HCT116 (cell line): ENCODE measurements around the gene NSMCE1. TPM values are rescaled to one million over a fixed set of nuclear protein-coding genes. Genes with fewer than 3 reads are reported as not detected.

Experiments
- ATAC-seq: fragments of 200-7000 bp; cut with Tn5 transposase; 2 replicates; pipeline ENCODE4 v1.9.1; 2020; ENCODE audit warnings: mild to moderate bottlenecking, moderate library complexity
- BruUV-seq: library from RNA; stranded (reverse); fragments of 400-500 nt; replicated peaks from 2 replicates; lab custom pipeline; 2021; lab: Mats Ljungman, UMichigan
- CTCF ChIA-PET: fragments of 300-600 bp; sonication (Branson Sonifier 250); formaldehyde crosslinking; loops from one replicate; lab custom pipeline; 2021; ENCODE audit warnings: antibody characterized with exemption; lab: Charles Lee
- POLR2A ChIA-PET: fragments of 300-600, 350-600 bp; sonication (Branson Sonifier 250); formaldehyde crosslinking; loops from one replicate; lab custom pipeline; 2021; ENCODE audit warnings: antibody characterized with exemption; lab: Charles Lee
- RAD21 ChIA-PET, 2 experiments: fragments of 300-600 bp; sonication (Branson Sonifier 250); formaldehyde crosslinking; loops; one replicate each; lab custom pipeline; 2023; ENCODE audit warnings: low total read pairs in 2 of 2; ENCODE audit not compliant: uncharacterized antibody in 2 of 2, unreplicated experiment in 2 of 2, low non-redundant PET in 1 of 2; lab: Charles Lee
- DNase-seq: peaks from one replicate; pipeline ENCODE4 v3.0.0-alpha.2; 2010; ENCODE audit warnings: low read depth, low spot score
- H2AFZ ChIP-seq: fragments of 200-600 bp; shearing (Covaris generic), sonication (generic); 2 replicates; pipeline ENCODE4 v1.6.1; 2017; ENCODE audit warnings: low read depth, mixed run types, mixed read lengths, antibody characterized with exemption, low read length; ENCODE audit not compliant: poor library complexity, severe bottlenecking
- H3K27ac ChIP-seq: 2 replicates; pipeline ENCODE4 v1.5.1; 2012; ENCODE audit warnings: low read depth, low read length
- H3K27me3 ChIP-seq: fragments of 200-600 bp; sonication (generic); 2 replicates; pipeline ENCODE4 v1.6.1; 2016; ENCODE audit warnings: mixed run types, low read length, mixed read lengths; ENCODE audit not compliant: insufficient read depth
- H3K36me3 ChIP-seq, 2 experiments: fragments of 200-500 bp in 1 of 2; fragments of 200-600 bp in 1 of 2; sonication (Bioruptor generic) in 1 of 2; sonication (generic) in 1 of 2; 2 replicates each; pipeline versions ENCODE4 v1.5.1 to v1.6.1; 2014 to 2016; ENCODE audit warnings: low read length in 2 of 2, inconsistent platforms in 1 of 2, mixed read lengths in 1 of 2, mixed run types in 1 of 2; ENCODE audit not compliant: insufficient read depth in 2 of 2, control insufficient read depth in 1 of 2
- H3K4me1 ChIP-seq, 2 experiments: fragments of 200-600 bp in 1 of 2; sonication (generic) in 1 of 2; 2 replicates each; pipeline versions ENCODE4 v1.5.1 to v1.6.1; 2012 to 2017; ENCODE audit warnings: low read length in 2 of 2, inconsistent platforms in 1 of 2, mild to moderate bottlenecking in 1 of 2, mixed read lengths in 1 of 2, mixed run types in 1 of 2, moderate library complexity in 1 of 2; ENCODE audit not compliant: insufficient read depth in 2 of 2, control insufficient read depth in 1 of 2
- H3K4me2 ChIP-seq: fragments of 200-600 bp; sonication (generic); 2 replicates; pipeline ENCODE4 v1.6.1; 2017; ENCODE audit warnings: mixed run types, low read length, mixed read lengths
- H3K4me3 ChIP-seq, 2 experiments: fragments of 200-600 bp in 1 of 2; sonication (generic) in 1 of 2; replicated peaks in 1 of 2; 2 replicates each; pipeline ENCODE4 v1.5.1; 2011 to 2016; ENCODE audit warnings: low read length in 2 of 2, control low read depth in 1 of 2, low read depth in 1 of 2, mild to moderate bottlenecking in 1 of 2, mixed read lengths in 1 of 2, mixed run types in 1 of 2
- H3K79me2 ChIP-seq: fragments of 200-600 bp; sonication (generic); 2 replicates; pipeline ENCODE4 v1.6.1; 2017; ENCODE audit warnings: mild to moderate bottlenecking, mixed run types, low read length, moderate library complexity, mixed read lengths; ENCODE audit not compliant: insufficient read depth
- H3K9ac ChIP-seq: fragments of 200-600 bp; sonication (generic); 2 replicates; pipeline ENCODE4 v1.6.1; 2016; ENCODE audit warnings: low read length, mixed read lengths
- H3K9me2 ChIP-seq: fragments of 200-600 bp; sonication (generic), shearing (Covaris generic); 2 replicates; pipeline ENCODE4 v1.6.1; 2017; ENCODE audit warnings: mixed run types, mild to moderate bottlenecking, moderate library complexity; ENCODE audit not compliant: insufficient read depth
- H3K9me3 ChIP-seq, 2 experiments: fragments of 200-500 bp in 1 of 2; fragments of 200-600 bp in 1 of 2; sonication (Bioruptor generic) in 1 of 2; sonication (generic) in 1 of 2; 2 replicates each; pipeline ENCODE4 v1.6.1; 2014 to 2017; ENCODE audit warnings: low read length in 2 of 2, mixed read lengths in 2 of 2, inconsistent platforms in 1 of 2, low read depth in 1 of 2, mild to moderate bottlenecking in 1 of 2, mixed run types in 1 of 2, moderate library complexity in 1 of 2; ENCODE audit not compliant: control insufficient read depth in 1 of 2, insufficient read depth in 1 of 2
- H4K20me1 ChIP-seq: fragments of 200-600 bp; sonication (generic), shearing (Covaris generic); 2 replicates; pipeline ENCODE4 v1.6.1; 2017; ENCODE audit warnings: mixed run types, mild to moderate bottlenecking, moderate library complexity; ENCODE audit not compliant: insufficient read depth
- CEBPB ChIP-seq: IDR thresholded peaks from 2 replicates; pipeline ENCODE4 v1.6.1; 2012; ENCODE audit warnings: low read depth
- FOSL1 ChIP-seq: IDR thresholded peaks from 2 replicates; pipeline ENCODE4 v1.6.1; 2012; ENCODE audit warnings: low read depth
- JUND ChIP-seq: IDR thresholded peaks from 2 replicates; pipeline ENCODE4 v1.6.1; 2012
- POLR2A ChIP-seq: IDR thresholded peaks from 2 replicates; pipeline ENCODE4 v1.7.0; 2011; ENCODE audit warnings: borderline replicate concordance; ENCODE audit not compliant: insufficient read depth, insufficient read length; ENCODE audit errors: extremely low read depth
- POLR2AphosphoS5 ChIP-seq: IDR thresholded peaks from 2 replicates; pipeline ENCODE4 v1.6.1; 2011; ENCODE audit warnings: mild to moderate bottlenecking, low read depth, low read length, moderate library complexity
- RAD21 ChIP-seq: IDR thresholded peaks from 2 replicates; pipeline ENCODE4 v1.6.1; 2012; ENCODE audit warnings: low read depth, mild to moderate bottlenecking
- SP1 ChIP-seq: IDR thresholded peaks from 2 replicates; pipeline ENCODE4 v1.6.1; 2012; ENCODE audit warnings: low read depth
- ZFX ChIP-seq: fragments of 450-650 bp; IDR thresholded peaks from 2 replicates; pipeline ENCODE4 v1.6.1; 2017
- intact Hi-C: fragments of 100-400 bp; cut with micrococcal nuclease; formaldehyde crosslinking; loops from 2 replicates; pipeline ENCODE4 v1.10.0; 2022
- total RNA-seq: library from RNA; stranded (reverse); gene quantifications from one replicate; pipeline ENCODE4 v1.2.1, GENCODE V29; 2021; ENCODE audit not compliant: unreplicated experiment
- TF ChIP-seq, protein P1 (sequence below), 3 experiments: fragments of 200-600 bp in 1 of 3; sonication (generic) in 1 of 3; IDR thresholded peaks in 2 of 3; conservative IDR thresholded peaks in 1 of 3; 2 replicates each; pipeline ENCODE4 v1.5.1; 2012 to 2017; ENCODE audit warnings: low read depth in 2 of 3, low read length in 2 of 3, antibody characterized with exemption in 1 of 3, borderline replicate concordance in 1 of 3, control low read depth in 1 of 3, mild to moderate bottlenecking in 1 of 3, mixed read lengths in 1 of 3, mixed run types in 1 of 3, moderate library complexity in 1 of 3; ENCODE audit not compliant: insufficient read depth in 1 of 3
- TF ChIP-seq, protein P2 (sequence below): IDR thresholded peaks from 2 replicates; pipeline ENCODE4 v1.6.1; 2012

Gene NSMCE1
- total RNA-seq, 1 experiment from 2014 or later, result 85.6 TPM

DNA sequence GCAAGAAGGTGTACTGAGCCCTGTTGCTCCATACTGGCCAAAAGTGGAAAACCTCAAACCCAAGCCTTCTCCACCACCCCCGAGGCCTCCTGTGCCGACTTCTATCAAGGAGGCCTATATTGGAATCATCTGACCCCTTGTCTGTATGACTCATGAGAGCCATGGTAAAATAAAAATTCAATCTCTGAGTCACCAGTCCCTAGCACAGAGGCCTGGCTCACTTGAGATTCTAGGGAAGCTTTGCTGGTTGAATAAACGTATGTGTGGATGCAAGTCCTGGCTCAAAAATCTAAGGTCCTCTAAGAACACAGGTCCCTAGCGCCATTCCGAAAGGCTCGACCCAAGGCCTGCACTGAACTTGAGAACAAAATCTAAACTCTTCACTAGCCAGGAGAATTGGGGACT is 15.0 kb downstream of the NSMCE1 start:
- intact Hi-C loops, result no loop called here
- peak overlapping the region in 1 of 2 experiments; percentile 34; a peak in 2 of 4 replicates for H3K4me3 ChIP-seq
- H3K9me3 ChIP-seq, result no peaks in the 10 kb centered on the region
- no peaks in the 10 kb centered on the region for H3K27me3 ChIP-seq
- peaks cover 23 to 48% of the 10 kb centered on the region in 2 experiments for H3K4me1 ChIP-seq
- BruUV-seq, result no TSS peak
- no peaks in the 10 kb centered on the region for H3K9me2 ChIP-seq
- no peaks in the 10 kb centered on the region for H4K20me1 ChIP-seq
- TF ChIP-seq FOSL1 (peak; percentile 91), CEBPB (no peak), POLR2AphosphoS5 (no peak), JUND (peak; percentile 83), POLR2A (no peak), SP1 (peak; percentile 47; the same call in 1 of the 2 replicates), ZFX (no peak), RAD21 (no peak)
- TF ChIP-seq, protein P1, sequence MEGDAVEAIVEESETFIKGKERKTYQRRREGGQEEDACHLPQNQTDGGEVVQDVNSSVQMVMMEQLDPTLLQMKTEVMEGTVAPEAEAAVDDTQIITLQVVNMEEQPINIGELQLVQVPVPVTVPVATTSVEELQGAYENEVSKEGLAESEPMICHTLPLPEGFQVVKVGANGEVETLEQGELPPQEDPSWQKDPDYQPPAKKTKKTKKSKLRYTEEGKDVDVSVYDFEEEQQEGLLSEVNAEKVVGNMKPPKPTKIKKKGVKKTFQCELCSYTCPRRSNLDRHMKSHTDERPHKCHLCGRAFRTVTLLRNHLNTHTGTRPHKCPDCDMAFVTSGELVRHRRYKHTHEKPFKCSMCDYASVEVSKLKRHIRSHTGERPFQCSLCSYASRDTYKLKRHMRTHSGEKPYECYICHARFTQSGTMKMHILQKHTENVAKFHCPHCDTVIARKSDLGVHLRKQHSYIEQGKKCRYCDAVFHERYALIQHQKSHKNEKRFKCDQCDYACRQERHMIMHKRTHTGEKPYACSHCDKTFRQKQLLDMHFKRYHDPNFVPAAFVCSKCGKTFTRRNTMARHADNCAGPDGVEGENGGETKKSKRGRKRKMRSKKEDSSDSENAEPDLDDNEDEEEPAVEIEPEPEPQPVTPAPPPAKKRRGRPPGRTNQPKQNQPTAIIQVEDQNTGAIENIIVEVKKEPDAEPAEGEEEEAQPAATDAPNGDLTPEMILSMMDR (IDR thresholded peaks at IDR 0.05 in 2 of 3, conservative IDR thresholded peaks at IDR 0.05 in 1 of 3; ENCODE audit: borderline replicate concordance in 1 of 3, insufficient read depth in 1 of 3, low read depth in 2 of 3, low read length in 2 of 3), result no peak
- TF ChIP-seq, protein P2, sequence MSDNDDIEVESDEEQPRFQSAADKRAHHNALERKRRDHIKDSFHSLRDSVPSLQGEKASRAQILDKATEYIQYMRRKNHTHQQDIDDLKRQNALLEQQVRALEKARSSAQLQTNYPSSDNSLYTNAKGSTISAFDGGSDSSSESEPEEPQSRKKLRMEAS, result 0 out of 2 replicates have a peak, but pooled peaks have one; percentile 21
- H3K27ac ChIP-seq, result peak overlapping the region; percentile 55; the same call in 1 of the 2 replicates
- ChIA-PET POLR2A (interaction anchor here (1.0 kb wide), 1 partner anchor 15 kb away, joined by 3 read pairs; the partner anchor contains the start of gene NSMCE1), CTCF (interaction anchor here (0.7 to 2.8 kb wide), 2 partner anchors 9 to 19 kb away, joined by 3 to 10 read pairs; no protein-coding TSS in a partner anchor), RAD21 (no interaction called here)
- no peaks in the 10 kb centered on the region; the same call in 1 of the 2 replicates for H3K79me2 ChIP-seq
- DNase-seq (peak; percentile 65), ATAC-seq (peak; percentile 99)
- H2AFZ ChIP-seq, result no peak overlapping the region
- H3K4me2 ChIP-seq, result peak overlapping the region; percentile 78
- H3K36me3 ChIP-seq, result peaks cover 0 to 4% of the 10 kb centered on the region in 2 experiments; a peak in 1 of 4 replicates
- peak overlapping the region; percentile 28 for H3K9ac ChIP-seq
